ENCODE data around the gene BRWD1. TPM values are rescaled to one million over a fixed set of nuclear protein-coding genes. Genes with fewer than 3 reads are reported as not detected.

Gene BRWD1
- total RNA-seq: 48.1 and 62.4 TPM in 2 replicates

GRCh38 chr21:39313571-39314142 is at the start of gene BRWD1:
Gene BRWD1, minus strand, starts transcription at chr21:39313632. Its CDS starts 141 bp downstream, at chr21:39313491.

GRCh38 chr21:39348355-39349210 is 35.2 kb upstream of the BRWD1 start, which contains the start of gene HMGN1:
Gene HMGN1, minus strand, starts transcription at chr21:39349088. Its CDS starts 171 bp downstream, at chr21:39348917.

DNA sequence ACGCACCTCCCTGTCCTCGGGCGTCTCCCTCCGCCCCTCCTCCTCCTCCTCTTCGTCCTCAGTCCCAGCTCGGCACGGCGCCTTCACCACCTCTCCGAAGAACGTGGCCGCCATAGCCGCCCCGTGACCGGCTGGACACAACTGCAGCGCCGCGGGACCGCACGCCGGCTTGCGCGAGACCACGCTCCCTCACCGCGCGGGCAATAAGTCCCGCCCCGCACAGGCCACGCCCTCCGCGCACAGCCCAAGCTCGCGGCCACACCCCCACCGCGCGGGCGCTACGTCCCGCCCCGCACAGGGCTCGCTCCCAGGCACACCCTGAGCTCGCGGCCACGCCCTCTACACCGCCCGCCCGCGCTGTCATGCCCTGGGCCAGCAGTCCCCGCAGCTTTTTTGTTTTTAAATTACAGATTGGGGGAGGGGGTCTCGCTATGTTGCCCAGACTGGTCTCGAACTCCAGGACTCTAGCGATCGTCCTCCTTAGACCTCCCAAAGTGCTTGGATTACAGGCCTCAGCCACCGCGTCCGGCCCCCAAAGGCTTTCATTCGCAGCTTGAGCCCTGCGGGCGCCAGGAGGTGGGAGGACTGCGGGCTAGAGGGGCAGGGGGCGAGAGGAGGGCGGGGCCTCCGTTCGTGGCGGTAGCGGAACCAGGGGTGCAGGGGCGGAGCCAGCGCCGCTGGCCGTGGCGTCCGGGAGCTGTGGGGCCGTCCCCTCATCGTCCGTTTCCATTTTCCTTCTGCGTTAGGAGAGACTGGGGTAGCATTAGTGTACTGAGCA is 130.0 kb downstream of the BRWD1 start, which contains the start of gene PSMG1:
PSMG1 (minus strand) TSS at position 180 of the 778 bp plus-strand sequence; CDS start at position 114, 66 bp downstream.

Other genes starting within 250 kb of the BRWD1 start
- 56.9 and 62.3 TPM in 2 replicates for gene PSMG1, start 130.2 kb downstream of the BRWD1 start, total RNA-seq
- gene HMGN1, start 35.5 kb upstream of the BRWD1 start, total RNA-seq: 190 and 216 TPM in 2 replicates
- gene LCA5L, start 132.1 kb upstream of the BRWD1 start, total RNA-seq: 1.6 and 1.8 TPM in 2 replicates
- 1.6 and 1.8 TPM in 2 replicates for gene SH3BGR, start 138.3 kb upstream of the BRWD1 start, total RNA-seq